ENCODE measurements around the gene CTDSPL.

GRCh38 chr3:37882711-37883110, 21.0 kb downstream of the CTDSPL start:
- TF ChIP-seq CTCF (IDR thresholded peaks at IDR 0.05) (no peak), EP300 (IDR thresholded peaks at IDR 0.05) (no peak)

All from sigmoid colon (tissue), 4 donors.